ENCODE results near the gene CST5. TPM values are rescaled to one million over a fixed set of nuclear protein-coding genes. Genes with fewer than 3 reads are reported as not detected.
"Not testable (repeated sequence)": the region's sequence is repeated elsewhere in the genome, so short reads cannot be mapped to it uniquely, and the experiment has no call there.

The CST5 gene, protein sequence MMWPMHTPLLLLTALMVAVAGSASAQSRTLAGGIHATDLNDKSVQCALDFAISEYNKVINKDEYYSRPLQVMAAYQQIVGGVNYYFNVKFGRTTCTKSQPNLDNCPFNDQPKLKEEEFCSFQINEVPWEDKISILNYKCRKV
- polyA plus RNA-seq (ENCODE audit: insufficient read length in 4 of 4), result under 1 TPM in 3 of 4 donors, not detected in 1; 0.27 to 0.52 (median 0.32) TPM

DNA sequence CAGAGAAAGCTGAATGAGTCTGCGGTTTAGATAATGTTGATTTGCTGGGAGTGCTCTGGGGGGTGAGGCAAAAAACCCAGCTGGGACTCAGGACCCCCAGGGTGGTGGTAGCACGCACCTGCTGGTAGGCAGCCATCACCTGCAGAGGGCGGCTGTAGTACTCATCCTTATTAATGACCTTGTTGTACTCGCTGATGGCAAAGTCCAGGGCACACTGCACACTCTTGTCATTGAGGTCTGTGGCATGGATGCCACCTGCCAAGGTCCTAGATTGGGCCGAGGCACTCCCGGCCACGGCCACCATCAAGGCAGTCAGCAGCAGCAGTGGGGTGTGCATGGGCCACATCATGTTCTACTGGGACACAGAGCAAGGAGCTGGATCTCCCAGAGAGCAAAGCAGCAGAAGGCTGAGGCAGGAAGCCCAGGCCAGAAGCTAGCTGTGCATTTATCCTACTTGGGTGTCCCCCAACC lies at the start of gene CST5:
TSS of gene CST5 (minus strand) at position 421 of the 471 bp plus-strand sequence. CDS start at position 349, 72 bp downstream.
- DNase-seq (ENCODE audit: low read depth in 4 of 4, low spot score in 3 of 4), result no peak

GRCh38 chr20:23928788-23929187 lies 49.2 kb upstream of the CST5 start:
- DNase-seq (ENCODE audit: low read depth in 4 of 4, low spot score in 3 of 4), result no peak

GRCh38 chr20:23928353-23928752 lies 48.8 kb upstream of the CST5 start:
- no peak for DNase-seq (ENCODE audit: low read depth in 4 of 4, low spot score in 3 of 4)

DNA sequence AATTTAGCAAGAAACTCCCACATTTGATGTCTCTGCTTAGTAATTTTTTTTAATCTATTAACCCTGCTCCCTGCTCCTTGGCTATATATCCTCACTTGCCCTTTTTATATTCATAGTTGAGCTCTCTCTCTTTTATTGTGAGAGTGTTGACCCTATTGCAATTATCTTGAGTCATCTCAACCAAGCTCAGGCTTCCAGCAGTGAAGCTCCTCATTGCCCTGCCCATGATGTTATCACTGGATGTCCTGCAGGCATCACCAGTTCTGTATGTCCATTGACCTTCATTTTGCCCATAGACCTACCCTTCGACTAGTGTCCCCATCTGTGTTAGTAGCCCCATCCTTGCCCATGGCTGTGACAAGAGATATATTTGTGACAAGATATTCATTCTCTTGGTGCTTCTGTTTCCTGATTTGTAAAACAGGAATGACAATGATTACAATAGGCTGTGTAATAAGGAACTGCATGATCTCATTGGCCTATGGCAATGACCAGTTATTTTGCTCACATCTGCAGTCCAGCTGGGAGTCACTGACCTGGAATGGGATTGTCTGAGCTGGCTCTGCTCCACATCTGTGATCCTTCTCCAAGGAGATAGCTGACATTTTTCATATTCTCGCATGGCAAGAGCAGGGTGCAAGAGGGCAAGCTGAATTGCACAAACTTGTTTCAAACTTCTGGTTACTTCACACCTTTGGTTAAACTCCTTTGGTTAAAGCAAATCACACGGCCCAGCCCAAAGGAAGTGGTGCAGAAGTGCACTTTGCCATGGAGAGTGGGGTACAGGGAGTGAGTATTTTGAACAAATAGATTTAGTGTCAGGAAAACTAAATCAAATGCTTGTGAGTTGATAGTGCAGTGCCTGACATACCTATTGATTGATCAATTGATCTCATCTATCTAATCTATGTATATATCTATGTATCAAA lies 47.7 kb upstream of the CST5 start:
- no peak for DNase-seq (ENCODE audit: low read depth in 4 of 4, low spot score in 3 of 4)

DNA sequence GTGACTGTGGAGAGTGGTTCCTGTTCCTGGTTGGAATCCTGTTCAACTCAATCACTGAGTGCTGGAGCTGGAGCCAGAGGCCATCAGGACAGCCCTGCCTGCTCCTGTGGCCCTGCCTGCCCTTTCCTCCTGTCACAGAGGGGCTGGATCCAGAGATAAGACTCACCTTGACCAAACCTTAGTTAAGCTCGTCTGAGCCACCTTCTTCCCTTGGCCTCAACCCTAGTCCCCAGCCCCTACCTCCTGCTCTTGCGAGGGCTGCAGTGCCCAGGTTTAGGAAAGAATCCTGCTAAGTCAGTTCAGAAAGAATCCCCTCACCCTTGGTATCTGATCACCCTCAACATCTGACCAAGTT lies 47.0 kb upstream of the CST5 start:
- DNase-seq (ENCODE audit: low read depth in 4 of 4, low spot score in 3 of 4), result no peak

DNA sequence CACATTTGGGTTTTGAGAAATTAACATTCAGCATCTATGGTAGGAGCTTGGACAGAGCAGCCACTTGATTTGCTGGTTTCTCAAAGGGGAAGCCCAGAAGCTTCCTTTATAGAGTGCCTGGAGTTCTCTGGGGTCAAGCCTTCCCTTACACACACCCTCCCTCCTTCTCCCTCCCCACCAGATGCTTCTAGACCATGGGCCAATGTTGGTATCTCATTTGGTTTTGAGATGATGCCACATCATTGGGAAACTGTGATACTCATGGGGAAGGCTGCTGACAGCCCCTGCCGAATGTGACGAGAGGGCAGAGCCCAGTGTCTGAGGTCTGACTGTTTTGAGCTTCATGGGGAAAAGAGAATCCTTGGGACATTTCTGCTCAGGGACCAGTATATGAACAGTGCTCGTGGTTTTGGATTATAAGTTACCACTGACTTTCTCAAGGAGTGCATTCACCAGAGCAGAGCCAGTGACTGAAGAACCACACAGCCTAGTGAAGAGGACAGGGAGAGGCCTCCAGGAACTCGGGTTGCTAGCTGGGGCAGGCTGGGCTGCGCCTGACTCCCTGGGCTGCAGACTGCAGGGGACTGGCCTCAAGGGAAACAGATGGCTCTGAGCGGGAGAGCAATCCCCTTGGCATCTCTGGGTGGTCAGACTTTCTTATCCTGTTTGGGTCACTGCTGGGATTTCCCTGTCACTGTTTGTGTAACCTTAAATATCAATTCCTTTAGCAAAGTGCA lies 46.4 kb upstream of the CST5 start:
- no peak for DNase-seq (ENCODE audit: low read depth in 4 of 4, low spot score in 3 of 4)

DNA sequence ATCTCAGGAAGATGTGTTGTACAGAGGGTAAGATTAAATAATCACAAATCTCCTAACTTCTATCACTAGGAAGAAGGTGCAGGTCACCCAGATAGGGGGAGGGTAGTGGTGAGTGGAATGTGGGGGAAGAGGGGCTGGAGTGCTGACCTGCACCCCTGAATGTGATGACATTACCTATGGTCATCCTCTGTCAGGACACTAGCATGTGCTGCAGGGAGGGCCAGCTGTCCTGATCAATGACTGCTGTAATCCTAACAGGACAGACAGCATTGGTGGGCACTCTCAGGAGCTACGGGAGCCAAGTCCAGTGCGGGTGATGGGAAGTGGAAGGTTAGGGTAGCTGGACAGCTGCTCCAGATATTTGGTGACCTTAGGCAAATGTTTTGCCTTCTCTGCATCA lies 45.2 kb upstream of the CST5 start:
- no peak for DNase-seq (ENCODE audit: low read depth in 4 of 4, low spot score in 3 of 4)

GRCh38 chr20:23923891-23924435 lies 44.4 kb upstream of the CST5 start:
- no peak for DNase-seq (ENCODE audit: low read depth in 4 of 4, low spot score in 3 of 4)

- no peak for DNase-seq (ENCODE audit: low read depth in 4 of 4, low spot score in 3 of 4)
Measured at GRCh38 chr20:23923311-23923710, 43.8 kb upstream of the CST5 start.

DNA sequence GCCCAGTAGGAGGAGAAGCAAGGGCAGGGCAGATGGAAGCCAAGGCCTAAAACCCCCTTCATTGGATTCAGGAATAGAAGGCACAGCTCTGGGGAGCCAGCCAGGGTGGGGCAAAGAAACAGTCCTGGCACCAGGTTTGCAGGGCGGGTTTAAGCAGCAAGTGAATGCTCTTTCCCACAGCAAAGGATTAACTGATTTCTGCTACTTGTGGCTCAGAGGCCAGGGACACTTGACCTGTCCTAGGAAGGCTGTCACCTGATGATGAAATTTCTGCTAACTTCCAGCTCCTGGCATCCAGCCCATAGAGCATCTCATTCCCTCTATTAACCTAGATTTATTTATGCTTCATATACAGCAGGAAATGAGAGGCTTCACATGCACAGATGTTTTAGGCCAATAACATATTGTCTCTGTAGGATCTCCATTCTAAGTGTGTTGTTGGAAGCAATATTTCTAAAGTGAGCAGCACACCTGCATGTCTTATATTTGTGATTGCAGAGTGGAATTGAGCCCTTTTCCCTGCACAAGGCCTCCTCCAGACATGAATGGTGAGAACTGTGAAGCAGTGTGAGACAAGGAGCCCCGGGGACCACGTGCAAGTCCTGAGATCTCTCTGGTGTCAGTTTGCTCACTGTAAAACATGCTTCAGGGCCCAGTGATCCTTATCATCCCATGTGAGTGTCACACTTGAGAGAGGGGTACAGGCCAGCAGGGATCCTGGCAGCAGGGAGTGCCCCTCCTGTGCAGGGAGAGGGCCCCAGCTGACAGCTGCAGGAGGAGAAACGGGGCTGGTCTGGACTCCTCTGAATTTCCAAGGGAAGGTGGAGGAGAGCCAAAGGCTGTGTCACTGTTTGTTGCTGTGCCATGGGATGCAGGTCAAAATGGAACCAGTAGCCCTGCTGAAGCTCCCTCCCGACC lies 41.1 kb upstream of the CST5 start:
- no peak for DNase-seq (ENCODE audit: low read depth in 4 of 4, low spot score in 3 of 4)

- DNase-seq (ENCODE audit: low read depth in 4 of 4, low spot score in 3 of 4), result no peak
Measured at GRCh38 chr20:23918896-23919295, 39.3 kb upstream of the CST5 start.

DNA sequence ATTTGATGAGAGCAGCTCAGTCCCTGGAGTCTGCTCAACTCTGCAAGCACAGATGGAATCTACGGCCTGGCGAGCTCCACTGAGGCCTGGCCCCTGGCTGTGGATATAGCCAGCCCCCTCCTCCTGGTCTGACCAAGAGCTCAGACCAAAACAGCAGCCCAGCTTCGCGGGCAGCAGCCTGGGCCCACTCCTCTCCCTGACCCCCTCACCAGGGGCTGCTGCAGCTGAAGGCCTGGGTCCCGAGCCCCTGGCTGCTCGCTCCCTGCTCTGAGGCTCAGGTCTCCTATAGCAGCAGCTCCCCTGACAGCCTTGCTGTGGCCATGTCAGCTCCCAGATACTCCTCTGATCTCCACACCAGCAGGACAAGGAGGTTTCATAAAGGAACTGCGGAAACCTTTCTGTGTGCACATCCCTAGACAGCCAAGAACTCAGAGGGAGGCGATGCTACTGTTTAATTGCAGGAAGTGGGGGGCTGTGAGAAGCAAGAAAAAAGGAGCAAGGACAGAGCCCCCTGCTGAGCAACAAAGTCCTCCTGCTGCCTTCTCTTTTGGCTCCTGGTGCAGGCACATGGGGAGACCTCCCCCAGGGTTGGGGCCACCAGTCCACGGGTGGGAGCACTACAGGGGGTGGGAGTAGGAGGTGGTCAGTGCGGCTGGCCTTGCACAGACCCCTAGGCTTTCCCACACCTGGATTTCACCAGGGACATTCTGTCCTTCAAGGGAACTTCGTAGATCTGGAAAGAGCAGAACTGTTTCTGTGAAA lies 38.7 kb upstream of the CST5 start:
- DNase-seq (ENCODE audit: low read depth in 4 of 4, low spot score in 3 of 4), result no peak

GRCh38 chr20:23917024-23917725 lies 37.6 kb upstream of the CST5 start:
- DNase-seq (ENCODE audit: low read depth in 4 of 4, low spot score in 3 of 4), result no peak

DNA sequence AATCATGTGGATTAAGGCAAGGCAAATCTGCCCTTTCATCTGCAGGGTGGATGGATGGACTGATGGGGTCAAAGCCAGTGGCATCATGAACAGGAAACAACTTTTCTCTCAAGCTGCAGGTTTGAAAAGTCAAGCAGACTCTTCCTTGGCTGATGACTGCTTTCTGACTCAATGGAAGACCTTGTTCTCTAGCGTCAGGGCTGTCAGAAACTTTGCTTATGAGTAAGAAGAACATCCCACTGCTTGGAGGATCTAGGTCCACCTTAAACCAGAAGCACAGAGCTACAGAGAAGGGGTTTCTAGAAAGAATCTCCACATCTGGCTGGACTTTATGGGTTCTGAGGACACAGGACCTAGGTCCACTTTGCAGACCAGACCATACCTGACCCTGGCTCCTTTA lies 36.3 kb upstream of the CST5 start:
- no peak for DNase-seq (ENCODE audit: low read depth in 4 of 4, low spot score in 3 of 4)

DNA sequence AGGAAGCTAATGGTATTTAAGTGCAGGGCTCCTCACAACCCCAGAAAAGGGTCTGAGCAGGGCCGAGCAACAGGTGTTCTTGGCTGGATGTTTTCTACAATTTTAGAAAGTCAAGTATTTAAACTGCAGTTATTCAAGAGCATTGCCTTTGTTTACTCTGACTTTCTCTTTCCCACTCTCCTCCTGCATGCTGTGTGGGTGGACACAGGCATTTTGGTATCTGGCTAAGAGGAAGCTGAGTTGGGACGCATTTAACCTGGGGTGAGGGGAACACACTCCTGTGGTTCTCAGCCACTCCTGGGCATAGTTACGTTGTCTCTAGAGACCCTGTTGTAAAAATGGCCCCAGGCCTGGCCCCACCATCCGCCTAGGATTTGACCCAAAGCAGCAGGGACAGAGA lies 34.9 kb upstream of the CST5 start:
- not testable (repeated sequence) for DNase-seq (ENCODE audit: low read depth in 4 of 4, low spot score in 3 of 4)

DNA sequence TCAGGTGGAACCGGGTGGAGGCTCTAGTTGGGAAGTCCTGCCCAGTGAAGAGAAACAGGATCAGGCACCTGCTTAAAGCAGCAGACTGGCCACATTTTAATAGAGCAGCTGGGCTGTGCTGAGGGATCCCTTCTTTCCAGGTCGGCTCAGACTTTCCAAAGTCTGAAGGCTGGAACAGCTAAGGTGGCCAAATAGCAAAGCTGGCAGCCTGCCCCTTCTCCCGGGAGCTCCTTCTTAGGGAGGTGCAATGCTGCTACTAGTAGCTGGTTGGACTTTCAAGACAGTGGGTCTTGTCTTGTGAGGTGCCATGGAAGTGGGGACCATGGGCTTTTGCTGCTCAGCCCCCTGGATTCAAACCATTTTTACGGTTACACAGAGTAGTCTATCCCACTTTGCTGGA lies 30.7 kb upstream of the CST5 start:
- DNase-seq (ENCODE audit: low read depth in 4 of 4, low spot score in 3 of 4), result no peak

- DNase-seq (ENCODE audit: low read depth in 4 of 4, low spot score in 3 of 4), result no peak
Measured at GRCh38 chr20:23909390-23909789, 29.8 kb upstream of the CST5 start.

GRCh38 chr20:23907579-23907978 lies 28.0 kb upstream of the CST5 start:
- DNase-seq (ENCODE audit: low read depth in 4 of 4, low spot score in 3 of 4), result no peak

DNA sequence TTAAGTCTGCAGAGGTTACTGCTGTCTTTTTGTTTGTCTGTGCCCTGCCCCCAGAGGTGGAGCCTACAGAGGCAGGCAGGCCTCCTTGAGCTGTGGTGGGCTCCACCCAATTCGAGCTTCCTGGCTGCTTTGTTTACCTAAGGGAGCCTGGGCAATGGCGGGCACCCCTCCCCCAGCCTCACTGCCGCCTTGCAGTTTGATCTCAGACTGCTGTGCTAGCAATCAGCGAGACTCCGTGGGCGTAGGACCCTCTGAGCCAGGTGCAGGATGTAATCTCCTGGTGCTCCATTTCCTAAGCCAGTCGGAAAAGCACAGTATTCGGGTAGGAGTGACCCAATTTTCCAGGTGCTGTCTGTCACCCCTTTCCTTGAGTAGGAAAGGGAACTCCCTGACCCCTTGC lies 22.8 kb upstream of the CST5 start:
- not testable (repeated sequence) for DNase-seq (ENCODE audit: low read depth in 4 of 4, low spot score in 3 of 4)
